GM18868 (cell line): ENCODE data around the gene VAMP1.

Experiments used
- ATAC-seq: cut with Tn5 transposase; IDR thresholded peaks from one replicate; pipeline ENCODE4 v1.9.1; 2021; ENCODE audit warnings: mild to moderate bottlenecking, moderate library complexity; ENCODE audit not compliant: unreplicated experiment

The VAMP1 gene

GRCh38 chr12:6426882-6427671, 43.4 kb downstream of the VAMP1 start:
- ATAC-seq, result peak; percentile 62

- ATAC-seq, result peak; percentile 29
Measured at GRCh38 chr12:6425590-6426531, 44.6 kb downstream of the VAMP1 start.

DNA sequence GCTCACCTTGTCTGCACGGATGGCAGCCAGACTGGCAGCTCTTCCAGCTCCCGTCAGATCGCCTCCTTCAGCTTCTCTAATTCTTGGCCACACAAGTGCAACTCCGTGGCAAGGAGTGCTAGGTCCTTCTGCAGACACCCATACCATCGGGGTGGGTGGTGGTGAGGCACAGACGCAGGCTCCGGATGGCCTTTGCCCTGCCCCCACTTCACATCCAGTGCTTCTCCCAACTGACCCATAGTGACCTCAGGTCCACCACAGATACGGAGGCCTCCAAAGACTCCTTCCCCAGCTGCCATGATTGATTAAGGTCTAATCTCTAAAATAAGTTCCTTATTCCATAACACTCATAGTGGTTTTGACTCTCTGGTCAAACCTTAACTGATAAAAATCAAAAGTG, 45.6 kb downstream of the VAMP1 start:
- ATAC-seq, result no peak

GRCh38 chr12:6424008-6424347, 46.5 kb downstream of the VAMP1 start:
- no peak for ATAC-seq

DNA sequence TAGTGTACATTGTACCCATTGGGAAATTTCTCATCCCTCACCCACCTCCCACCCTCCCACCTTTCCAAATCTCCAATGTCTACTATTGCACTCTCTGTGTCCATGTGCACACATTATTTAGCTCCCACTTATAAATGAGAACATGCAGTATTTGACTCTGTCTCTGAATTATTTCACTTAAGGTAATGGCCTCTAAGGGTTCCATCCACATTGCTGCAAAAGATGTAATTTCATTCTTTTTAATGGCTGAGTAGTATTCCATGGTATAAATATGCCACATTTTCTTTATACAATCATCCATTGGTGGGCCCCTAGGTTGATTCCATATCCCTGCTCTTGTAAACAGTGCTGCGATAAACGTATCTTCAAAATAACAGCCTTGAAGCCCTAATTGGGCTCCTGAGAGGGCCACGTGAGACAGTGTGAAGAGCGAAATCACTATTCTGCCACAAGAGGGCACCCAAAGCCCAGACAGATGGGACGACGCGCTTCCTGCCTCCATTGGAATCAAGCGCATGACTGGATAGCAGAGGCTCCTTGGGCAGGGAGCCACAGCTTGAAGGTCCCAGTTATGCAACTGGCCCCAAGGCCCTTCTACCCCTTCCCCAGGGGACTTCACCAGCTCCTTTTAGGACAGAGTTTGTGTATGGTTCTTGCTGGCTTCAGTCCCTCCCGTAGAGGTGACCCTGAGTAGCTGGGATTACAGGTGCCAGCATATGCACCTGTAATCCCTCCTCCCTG, 47.0 kb downstream of the VAMP1 start:
- ATAC-seq, result peak; percentile 35

DNA sequence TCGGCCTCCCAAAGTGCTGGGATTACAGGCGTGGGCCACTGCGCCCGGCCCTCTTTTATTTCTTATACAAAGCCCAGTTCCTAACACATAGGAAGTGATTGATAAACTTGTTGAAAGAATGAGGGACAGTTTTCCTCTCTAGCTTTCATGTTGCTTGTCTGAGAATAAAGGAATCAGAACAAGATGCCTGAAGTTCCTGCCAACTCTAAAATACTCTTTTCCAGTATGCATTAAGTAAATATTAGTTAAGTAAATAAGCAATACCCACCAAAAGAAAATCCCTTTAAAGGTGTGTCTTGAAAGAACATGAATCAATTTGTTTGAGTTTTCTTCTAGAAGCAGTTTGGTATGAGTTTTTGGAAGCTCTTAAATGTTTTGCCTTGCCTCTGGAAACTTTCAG, 50.1 kb downstream of the VAMP1 start:
- ATAC-seq, result no peak

DNA sequence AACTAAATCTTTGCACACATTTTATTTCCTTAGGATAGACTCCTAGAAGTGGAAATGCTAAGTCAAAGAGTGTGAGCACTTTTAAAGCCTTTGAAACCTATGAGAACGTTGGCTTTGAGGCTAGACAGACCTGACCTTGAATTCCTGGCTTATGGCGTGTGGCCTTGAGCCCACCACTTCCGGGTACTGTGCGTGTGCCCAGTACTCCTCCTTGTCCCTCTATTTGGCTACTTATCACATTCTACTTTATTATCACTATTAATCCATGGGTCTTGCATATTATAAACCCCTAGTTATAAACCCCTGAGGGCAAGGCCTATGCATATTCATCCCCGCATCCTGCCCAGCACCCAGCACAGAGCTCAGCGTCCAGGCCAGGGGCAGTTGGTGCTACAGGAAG, 51.7 kb downstream of the VAMP1 start:
- ATAC-seq, result no peak

- ATAC-seq, result no peak
Measured at GRCh38 chr12:6416596-6416995, 53.9 kb downstream of the VAMP1 start.
